HFFc6 (cell line): ENCODE results near the gene CHID1. TPM values are rescaled to one million over a fixed set of nuclear protein-coding genes. Genes with fewer than 3 reads are reported as not detected.

ENCODE experiments used
- DNase-seq: peaks from one replicate; pipeline ENCODE4 v3.0.0-alpha.2; 2018
- H3K27ac Mint-ChIP-seq: 2 replicates; pipeline ENCODE4 v1.8.0; 2020; ENCODE audit warnings: mild to moderate bottlenecking, mixed read lengths
- H3K27me3 Mint-ChIP-seq: 2 replicates; pipeline ENCODE4 v1.8.0; 2021; ENCODE audit warnings: mild to moderate bottlenecking, moderate library complexity, mixed read lengths; ENCODE audit not compliant: insufficient read depth
- H3K36me3 Mint-ChIP-seq: 2 replicates; pipeline ENCODE4 v1.8.0; 2021; ENCODE audit warnings: low read depth, mixed read lengths
- H3K4me1 Mint-ChIP-seq: 2 replicates; pipeline ENCODE4 v1.8.0; 2020; ENCODE audit warnings: low read depth, mixed read lengths
- H3K4me3 Mint-ChIP-seq: 2 replicates; pipeline ENCODE4 v1.8.0; 2020; ENCODE audit warnings: mild to moderate bottlenecking, moderate library complexity, mixed read lengths
- H3K9me3 Mint-ChIP-seq: 2 replicates; pipeline ENCODE4 v1.8.0; 2020; ENCODE audit warnings: mild to moderate bottlenecking, mixed read lengths
- total RNA-seq, 6 experiments: library from RNA; stranded (reverse); fragmentation: NEBNext Ultra II Directional; extraction: Animal tissue kit (Norgen Biotek cat#: 25700); gene quantifications; 2 replicates in 1 of 6; 3 replicates in 5 of 6; pipeline ENCODE4 v1.2.3, GENCODE V29; 2021
- TF ChIP-seq, protein P1 (sequence below): fragments of 200-600 bp; sonication (generic); IDR thresholded peaks from 2 replicates; pipeline ENCODE4 v1.5.0; 2021; ENCODE audit warnings: antibody characterized with exemption, mild to moderate bottlenecking

The CHID1 gene
- total RNA-seq, 6 experiments from 2014 or later, result 116 to 145 (median 133) TPM

DNA sequence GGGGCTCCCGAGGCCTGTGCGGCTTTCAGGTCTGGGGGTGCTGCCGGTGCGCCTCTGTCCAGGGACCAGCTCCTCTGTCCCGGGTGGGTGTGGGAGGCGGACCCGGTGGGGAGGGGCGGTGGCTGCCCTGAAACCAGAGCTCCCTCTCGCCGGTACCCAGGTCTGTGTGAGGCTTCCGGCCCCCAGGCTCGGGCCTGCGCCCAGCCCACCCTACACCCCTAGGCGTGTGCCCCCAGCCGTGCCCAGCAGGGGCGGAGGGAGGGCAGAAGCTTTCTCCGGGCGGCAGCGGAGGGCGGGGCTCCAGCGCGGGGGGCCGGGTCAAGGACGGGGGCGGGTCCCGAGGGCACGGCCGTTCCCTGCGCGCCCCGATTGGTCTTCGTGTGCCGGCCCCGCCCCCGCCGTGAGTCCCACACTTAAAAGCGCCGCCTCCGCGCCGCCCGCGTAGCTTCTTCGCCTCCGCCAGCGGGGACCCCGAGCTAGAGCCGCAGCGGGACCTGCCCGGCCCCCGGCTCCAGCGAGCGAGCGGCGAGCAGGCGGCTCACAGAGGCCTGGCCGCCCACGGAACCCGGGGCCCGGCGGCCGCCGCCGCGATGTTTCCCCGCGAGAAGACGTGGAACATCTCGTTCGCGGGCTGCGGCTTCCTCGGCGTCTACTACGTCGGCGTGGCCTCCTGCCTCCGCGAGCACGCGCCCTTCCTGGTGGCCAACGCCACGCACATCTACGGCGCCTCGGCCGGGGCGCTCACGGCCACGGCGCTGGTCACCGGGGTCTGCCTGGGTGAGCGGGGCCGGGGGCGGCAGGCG is 91.3 kb downstream of the CHID1 start:
- Mint-ChIP-seq H3K27me3 (peaks cover 8% of the 10 kb centered on the region; the same call in 1 of the 2 replicates), H3K4me1 (peaks cover 17% of the 10 kb centered on the region), H3K36me3 (no peaks in the 10 kb centered on the region), H3K9me3 (no peaks in the 10 kb centered on the region), H3K4me3 (peak overlapping the region; percentile 90), H3K27ac (peak overlapping the region; percentile 88)
- peak; percentile 67 for DNase-seq
- TF ChIP-seq, protein P1, sequence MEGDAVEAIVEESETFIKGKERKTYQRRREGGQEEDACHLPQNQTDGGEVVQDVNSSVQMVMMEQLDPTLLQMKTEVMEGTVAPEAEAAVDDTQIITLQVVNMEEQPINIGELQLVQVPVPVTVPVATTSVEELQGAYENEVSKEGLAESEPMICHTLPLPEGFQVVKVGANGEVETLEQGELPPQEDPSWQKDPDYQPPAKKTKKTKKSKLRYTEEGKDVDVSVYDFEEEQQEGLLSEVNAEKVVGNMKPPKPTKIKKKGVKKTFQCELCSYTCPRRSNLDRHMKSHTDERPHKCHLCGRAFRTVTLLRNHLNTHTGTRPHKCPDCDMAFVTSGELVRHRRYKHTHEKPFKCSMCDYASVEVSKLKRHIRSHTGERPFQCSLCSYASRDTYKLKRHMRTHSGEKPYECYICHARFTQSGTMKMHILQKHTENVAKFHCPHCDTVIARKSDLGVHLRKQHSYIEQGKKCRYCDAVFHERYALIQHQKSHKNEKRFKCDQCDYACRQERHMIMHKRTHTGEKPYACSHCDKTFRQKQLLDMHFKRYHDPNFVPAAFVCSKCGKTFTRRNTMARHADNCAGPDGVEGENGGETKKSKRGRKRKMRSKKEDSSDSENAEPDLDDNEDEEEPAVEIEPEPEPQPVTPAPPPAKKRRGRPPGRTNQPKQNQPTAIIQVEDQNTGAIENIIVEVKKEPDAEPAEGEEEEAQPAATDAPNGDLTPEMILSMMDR, result peak; percentile 48

DNA sequence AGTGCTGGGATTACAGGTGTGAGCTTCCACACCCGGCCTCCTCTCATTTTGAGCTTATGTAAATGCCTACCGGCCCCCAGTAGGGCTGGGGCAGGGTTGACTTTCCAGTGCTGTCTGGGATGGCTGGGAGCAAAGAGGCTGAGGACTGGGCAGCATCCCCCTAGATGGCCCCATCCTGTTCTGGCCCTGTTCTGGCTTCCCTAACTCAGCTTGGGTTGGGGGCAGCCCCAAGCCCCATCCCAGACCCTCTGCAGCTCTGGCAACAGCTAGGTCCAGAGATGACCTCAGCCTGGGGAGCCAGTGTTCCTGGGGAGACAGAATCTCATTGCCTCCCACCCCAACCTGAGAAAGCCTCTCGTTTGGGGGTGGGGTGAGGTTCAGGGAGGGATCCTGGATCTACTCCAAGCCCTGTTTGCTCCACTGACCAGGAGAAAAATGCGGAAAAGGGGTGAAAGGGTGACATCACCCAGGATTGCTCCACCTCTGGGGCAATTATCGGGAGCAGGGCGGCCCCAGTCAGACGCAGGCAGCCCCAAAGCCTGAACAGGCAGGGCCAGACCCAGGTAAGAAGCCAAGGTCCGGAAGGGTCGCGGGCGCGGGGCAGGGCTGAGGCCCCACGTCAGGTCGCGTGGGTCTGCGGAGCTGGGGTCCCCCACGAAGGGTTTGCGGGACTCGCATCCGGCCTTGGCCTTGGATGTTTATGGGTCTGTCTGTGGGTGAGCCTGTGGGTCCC is 92.0 kb downstream of the CHID1 start, which contains the start of gene PNPLA2:
Gene PNPLA2, plus strand, starts transcription at position 519 of the 733 bp plus-strand sequence. CDS start 805 bp downstream, outside the sequence.
- H3K9me3 Mint-ChIP-seq, result no peaks in the 10 kb centered on the region
- peak within 1 kb of the TSS; percentile 90 for H3K4me3 Mint-ChIP-seq
- peak; percentile 72 for DNase-seq
- TF ChIP-seq, protein P1, result no peak
- H3K27ac Mint-ChIP-seq, result peak within 1 kb of the TSS; percentile 88
- H3K27me3 Mint-ChIP-seq, result peaks cover 12% of the 10 kb centered on the region
- H3K36me3 Mint-ChIP-seq, result no peaks in the 10 kb centered on the region
- peaks cover 17% of the 10 kb centered on the region for H3K4me1 Mint-ChIP-seq

Other genes starting within 250 kb of the CHID1 start
- 10 to 100 TPM; 32.2 to 48.1 (median 34.6) TPM for gene DEAF1, start 215.6 kb downstream of the CHID1 start, total RNA-seq
- gene TMEM80, start 215.0 kb downstream of the CHID1 start, total RNA-seq, result 10 to 100 TPM; 16.9 to 24.5 (median 19.3) TPM
- 10 to 100 TPM; 55.5 to 70.1 (median 65.1) TPM for gene EPS8L2, start 204.6 kb downstream of the CHID1 start, total RNA-seq
- gene TALDO1, start 163.3 kb downstream of the CHID1 start, total RNA-seq, result 100 to 1,000 TPM; 230 to 351 (median 300) TPM
- 10 to 100 TPM; 61.0 to 72.7 (median 68.1) TPM for gene GATD1, start 133.3 kb downstream of the CHID1 start, total RNA-seq
- 10 to 100 TPM in 5 of 6 experiments, 1 to 10 TPM in 1; 8.2 to 12.2 (median 11.0) TPM for gene CEND1, start 120.7 kb downstream of the CHID1 start, total RNA-seq
- 10 to 100 TPM; 39.7 to 47.3 (median 42.9) TPM for gene SLC25A22, start 112.5 kb downstream of the CHID1 start, total RNA-seq
- 10 to 100 TPM; 11.0 to 15.9 (median 13.7) TPM for gene PIDD1, start 105.6 kb downstream of the CHID1 start, total RNA-seq
- 1,000 to 10,000 TPM; 1,532 to 1,781 (median 1,709) TPM for gene RPLP2, start 100.8 kb downstream of the CHID1 start, total RNA-seq
- 100 to 1,000 TPM; 103 to 148 (median 130) TPM for gene PNPLA2, start 91.9 kb downstream of the CHID1 start, total RNA-seq
- gene CRACR2B, start 82.9 kb downstream of the CHID1 start, total RNA-seq, result 1 to 10 TPM in 4 of 6 experiments, under 1 TPM in 2; 0.63 to 2.2 (median 1.2) TPM
- 1,000 to 10,000 TPM in 1 of 6 experiments, 100 to 1,000 TPM in 5; 719 to 1,001 (median 755) TPM for gene CD151, start 77.9 kb downstream of the CHID1 start, total RNA-seq
- gene POLR2L, start 68.3 kb downstream of the CHID1 start, total RNA-seq, result 100 to 1,000 TPM; 439 to 504 (median 478) TPM
- 100 to 1,000 TPM; 193 to 267 (median 212) TPM for gene TSPAN4, start 68.0 kb downstream of the CHID1 start, total RNA-seq
- gene AP2A2, start 15.1 kb upstream of the CHID1 start, total RNA-seq, result 10 to 100 TPM; 65.4 to 73.4 (median 70.9) TPM
- not detected for gene MUC6, start 125.9 kb upstream of the CHID1 start, total RNA-seq
- gene MUC2, start 164.1 kb upstream of the CHID1 start, total RNA-seq, result under 1 TPM in 1 of 6 experiments, not detected in 5; 0.24 TPM
- not detected for gene MUC5AC, start 247.1 kb upstream of the CHID1 start, total RNA-seq